CD4-positive, alpha-beta T cell treated with Interleukin-1 beta for 1 hour (primary cell): ENCODE measurements around the gene CCDC142.

ENCODE experiments used
- DNase-seq, 2 donors: peaks; one replicate each; pipeline ENCODE4 v3.0.0-alpha.2; 2020 to 2022

The CCDC142 gene

DNA sequence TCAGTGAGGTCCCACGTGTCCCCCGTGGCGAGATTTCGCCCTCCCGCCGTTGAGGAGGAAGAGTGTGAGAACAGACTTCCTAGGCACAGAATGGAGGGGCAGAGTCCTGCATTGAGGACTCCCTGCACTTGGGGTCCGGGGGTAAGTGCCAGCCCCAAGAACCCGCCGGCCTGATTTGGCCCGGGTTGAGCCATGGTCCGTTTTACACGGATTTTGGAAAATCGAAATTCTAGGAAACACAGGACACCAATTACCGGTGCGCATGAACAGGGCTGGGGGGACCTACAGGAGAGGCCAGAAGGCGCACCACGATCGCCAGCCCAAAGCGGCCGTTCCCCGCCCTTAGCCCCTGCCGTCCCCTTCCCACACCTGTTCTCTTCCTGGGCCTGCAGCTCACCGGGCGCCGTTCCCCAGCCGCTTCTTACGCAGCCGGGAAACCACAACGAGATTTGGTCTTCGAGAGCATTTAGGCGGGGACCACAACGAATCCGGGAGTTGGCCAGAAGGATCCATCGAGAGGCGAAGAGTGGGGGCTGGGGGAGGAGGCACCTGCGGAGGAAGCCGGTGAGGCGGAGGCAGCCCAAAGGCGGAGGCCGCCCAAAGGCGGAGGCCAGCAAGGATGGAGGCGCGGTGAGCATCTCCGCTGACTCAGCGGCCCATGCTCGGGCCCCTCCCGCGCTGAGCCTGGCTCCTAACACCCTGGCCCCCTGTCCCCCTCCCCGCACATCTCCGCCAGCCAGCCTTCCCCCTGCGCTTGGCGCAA is 31.0 kb upstream of the CCDC142 start:
- no peak for DNase-seq

DNA sequence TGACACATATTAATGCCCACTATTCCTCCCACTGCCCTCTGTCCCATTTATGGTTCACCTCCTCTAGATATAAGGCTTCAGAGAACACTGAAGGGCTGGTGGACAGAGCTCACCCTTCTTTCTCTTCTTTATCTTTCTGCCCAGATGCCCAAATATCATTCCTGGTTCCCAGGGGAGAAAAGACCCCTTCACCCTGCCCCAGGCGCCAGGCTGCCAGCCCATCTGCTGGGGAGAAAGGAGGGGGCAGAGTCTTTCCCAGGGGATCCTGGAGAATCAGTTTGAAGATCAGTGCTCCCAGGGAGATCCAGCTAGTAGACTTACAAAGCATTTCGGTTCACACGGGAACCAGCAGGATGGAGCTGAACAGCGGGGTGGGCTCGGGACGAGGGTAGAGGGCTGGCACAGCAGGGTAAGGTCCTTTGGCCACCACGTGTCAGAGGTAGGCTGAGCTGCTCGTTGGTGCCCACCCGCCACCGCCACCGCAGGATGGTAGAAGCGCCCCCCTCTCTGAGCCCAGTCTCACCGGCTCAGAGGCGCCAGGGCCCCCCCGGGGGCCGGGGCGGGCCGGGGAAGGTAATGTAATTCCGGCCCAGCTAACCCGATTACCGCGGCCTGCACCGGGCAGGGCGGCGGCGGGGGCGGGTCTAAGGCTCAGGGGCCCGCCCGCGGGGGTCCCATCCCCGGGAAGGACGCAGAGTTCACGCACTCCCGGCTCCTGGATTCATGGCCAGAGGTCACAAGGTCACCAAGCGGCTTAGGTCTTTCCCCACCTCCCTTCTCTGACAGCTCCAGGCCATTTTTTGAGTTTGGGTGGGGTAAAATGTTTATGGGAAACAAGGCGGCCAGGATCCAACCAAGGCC is 30.2 kb upstream of the CCDC142 start:
- no peak for DNase-seq

DNA sequence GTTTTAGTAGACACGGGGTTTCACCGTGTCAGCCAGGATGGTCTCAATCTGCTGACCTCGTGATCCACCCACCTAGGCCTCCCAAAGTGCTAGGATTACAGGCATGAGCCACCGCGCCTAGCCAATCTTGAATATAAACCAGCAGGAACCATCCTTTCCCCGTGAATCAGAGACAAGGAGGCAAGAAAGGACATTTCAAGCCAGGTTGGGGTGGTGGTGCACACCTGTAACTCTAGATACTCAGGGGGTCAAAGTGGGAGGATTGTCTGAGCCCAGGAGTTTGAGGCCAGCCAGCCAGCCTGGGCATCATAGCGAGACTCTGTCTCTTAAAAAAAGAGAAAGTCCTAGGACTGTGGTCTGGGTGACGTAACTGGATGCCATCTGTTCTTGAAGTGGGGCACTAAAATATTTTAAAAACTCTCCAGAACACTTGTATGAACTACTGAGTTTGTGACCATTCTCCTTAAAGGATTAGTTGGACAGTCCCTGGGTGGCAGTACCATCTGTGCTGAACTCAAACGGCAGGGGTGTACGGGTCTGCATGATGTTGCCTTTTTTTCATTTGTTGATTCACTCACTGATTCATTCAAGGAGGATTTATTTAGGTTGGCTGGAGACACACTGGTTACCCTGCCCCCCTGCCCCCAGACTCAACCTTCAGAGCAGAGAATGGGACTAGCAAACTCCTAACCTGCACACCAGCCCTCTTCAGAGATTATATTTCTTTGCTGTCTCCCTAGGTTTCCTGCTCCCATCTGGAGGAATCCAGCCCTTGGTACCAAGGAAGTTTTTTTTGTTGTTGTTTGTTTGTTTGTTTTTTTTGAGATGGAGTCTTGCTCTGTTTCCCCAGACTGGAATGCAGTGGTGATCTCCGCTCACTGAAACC is 28.5 kb upstream of the CCDC142 start:
- no peak for DNase-seq

DNA sequence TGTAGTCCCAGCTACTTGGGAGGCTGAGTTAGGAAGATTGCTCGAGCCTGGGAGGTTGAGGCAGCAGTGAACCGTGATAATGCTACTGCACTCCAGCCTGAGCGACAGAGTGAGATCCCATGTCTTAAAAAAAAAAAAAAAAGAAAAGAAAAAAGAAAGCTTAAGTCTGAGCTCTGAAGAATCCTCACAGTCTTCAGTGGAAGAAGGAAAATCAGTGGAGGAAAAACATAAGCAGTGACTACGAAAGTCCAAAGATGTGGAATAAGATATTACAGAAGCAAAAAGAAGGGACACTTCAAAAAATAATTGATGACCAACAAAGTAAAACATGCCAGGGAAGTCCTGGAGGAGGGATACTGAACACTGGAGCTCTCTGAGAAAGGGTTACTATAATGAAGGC is 27.5 kb upstream of the CCDC142 start:
- no peak for DNase-seq

DNA sequence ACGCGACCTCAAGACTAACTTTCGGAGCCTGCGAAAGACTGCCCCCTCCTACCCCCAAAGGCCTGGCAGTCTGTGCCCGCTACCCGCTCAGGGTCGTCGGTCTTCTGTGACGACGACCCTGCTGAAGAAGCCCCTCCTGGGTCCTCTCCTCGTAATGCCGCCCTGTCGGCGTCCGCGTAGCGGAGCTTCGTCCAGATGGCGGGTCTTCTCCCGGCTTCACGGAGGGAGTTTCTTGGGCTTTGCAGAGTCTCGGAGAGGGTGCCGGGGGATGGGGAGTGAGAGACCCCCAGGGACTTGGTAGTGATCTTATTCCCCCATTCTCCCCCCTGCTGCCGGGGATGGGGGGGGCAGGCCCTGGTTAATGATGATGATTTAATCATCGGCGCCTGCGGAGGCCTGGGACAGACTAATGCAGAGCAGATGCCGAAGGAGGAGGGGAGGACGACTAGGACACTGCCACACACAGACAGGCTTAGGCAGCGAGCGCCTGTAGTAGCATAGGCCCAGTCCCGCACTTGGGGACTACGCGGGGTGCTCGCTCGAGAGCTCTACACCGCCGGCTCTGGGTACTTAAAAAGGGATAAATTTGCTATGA is 25.2 kb upstream of the CCDC142 start:
- DNase-seq: no peak

DNA sequence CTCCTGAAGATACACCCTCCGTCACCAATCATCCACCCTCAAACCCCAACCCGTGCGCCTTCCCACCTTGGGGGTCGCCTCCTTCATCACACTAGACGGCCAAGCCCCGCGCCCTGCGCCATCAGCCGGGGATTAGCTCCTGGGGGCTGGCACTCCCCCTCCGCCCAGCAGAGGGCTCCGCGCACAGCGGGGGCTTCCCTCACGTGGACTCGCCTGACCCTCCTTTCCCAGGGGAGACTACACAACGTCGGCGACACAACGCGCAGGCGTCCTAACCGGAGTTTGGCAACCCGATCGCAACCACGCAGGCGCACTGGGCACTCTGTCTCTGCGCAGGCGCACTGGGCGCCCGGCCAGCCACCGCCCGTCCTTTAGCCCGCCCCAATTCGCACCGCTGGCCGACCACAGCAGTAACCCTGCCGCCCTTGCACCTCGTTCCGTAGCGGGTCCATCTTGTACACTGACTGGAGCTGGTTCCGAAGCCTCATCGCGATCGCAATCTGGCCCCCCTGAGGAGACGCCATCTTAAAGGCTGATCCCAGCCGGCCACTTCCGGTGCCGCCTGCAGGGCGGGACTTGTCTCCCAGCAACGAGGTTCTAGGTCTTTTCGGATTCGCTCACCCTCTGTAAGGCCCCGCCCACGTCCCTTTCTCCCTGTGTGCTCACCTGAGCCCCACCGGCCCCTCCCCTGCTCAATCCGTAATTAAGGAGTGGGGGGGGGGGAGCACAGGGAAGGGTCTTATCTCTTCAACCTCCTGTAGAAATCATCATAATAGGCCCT is 24.5 kb upstream of the CCDC142 start, which contains the start of gene PCGF1:
TSS of gene PCGF1 (minus strand) at position 551 of the 781 bp plus-strand sequence. CDS start at position 524, 27 bp downstream.
- peak; percentile 98 for DNase-seq

DNA sequence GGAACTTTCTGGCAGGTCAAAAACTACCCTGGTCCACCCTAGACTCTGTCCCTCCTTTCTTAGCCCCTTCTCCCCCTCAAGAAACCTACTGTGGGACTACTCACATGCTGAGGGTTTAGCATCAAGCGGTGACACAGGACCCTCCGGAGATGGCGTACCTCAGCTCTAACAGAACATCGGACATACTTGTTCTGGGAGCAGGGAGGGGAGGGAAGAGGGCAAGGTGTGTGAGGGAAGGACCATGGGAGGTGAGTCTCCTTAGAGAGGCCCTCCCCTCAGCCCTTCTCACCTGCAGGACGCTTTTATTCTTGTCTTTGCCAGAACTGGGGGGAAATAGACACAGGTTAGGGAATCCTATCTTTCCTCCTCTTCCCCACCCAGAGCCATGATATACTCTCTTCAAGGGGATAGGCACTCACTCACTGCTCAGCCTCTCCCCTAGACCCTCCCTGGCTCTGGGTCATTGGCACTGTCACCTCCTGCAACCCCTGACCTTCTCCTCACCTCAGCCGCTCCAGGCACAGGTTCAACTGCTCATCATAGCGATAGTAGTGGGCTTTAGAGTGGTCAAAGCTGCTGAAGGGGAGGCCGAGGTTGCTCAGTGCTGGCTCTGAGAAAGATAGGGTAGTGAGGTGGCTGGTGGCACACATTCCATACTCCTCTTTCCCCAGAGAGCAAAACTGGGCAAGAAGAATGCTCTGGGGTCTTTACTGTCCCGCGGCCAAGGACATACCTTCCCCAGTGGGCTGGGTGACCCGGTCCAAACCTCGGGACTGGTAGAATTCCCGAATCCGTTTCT is 22.8 kb upstream of the CCDC142 start:
- DNase-seq: no peak

DNA sequence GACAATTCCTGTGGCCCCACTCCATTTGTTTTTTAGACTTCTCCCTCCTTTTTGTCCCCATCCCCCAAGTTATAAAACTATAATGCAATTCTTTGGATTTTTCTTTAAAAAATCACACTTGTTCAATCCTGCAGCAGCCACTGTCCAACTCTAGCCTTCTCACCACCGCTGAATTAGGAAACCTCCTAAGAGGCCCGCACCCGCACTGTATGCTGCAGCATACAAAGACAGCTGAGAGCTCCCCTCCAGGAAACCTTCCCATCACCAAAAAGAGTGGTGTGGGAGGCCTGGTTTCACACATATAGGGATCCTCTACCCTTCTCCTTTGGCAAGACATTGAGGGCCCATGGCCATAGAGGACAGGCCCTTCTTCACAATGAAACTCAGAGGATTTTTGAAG is 21.8 kb upstream of the CCDC142 start:
- no peak for DNase-seq

DNA sequence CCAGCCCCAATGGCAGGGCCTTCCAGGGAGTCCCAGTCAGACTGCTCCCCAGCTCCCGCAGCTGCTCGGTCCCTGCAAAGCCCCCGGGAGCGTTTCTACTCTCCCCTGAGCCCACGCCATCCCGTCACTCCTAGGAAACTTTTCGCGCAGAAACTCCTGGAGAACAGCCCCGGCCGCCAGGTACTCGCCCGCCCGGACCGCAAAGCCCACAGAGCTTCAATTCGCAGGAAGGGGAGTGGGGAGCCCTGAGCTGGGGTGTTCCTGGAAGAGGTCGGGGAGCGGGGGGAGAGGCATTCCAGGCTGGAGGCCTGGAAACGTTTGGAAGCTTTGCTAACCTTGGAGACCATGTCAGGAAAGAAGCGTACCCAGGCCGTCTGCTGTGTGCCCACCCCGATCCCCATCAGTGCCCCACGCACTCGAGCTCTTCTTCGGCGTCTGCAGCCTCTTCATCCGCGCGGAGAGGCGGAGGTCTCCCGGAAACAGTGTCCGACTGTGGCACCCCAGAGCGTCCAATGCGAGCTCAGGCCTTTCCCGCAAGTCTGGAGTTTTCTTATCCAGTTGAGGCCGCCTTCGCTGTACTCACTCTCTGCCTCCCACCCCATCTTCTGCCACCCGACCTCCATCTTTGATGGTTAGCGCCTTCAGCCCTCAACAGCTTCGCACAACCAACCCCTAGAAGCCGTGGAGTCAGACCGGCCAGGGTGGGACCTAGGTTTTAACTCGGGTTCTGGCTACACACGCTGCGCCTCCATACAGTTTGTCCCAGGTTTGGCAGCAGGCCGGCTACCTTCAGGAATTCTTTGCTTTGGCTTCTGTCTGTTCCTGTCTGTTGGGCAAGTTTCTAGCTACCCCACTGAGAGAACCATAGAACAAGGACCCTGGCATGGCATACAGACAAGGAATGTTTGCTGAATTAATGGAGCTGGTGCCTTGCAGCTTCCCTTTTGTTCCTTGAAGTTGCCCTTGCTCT is 21.0 kb upstream of the CCDC142 start:
- no peak for DNase-seq

DNA sequence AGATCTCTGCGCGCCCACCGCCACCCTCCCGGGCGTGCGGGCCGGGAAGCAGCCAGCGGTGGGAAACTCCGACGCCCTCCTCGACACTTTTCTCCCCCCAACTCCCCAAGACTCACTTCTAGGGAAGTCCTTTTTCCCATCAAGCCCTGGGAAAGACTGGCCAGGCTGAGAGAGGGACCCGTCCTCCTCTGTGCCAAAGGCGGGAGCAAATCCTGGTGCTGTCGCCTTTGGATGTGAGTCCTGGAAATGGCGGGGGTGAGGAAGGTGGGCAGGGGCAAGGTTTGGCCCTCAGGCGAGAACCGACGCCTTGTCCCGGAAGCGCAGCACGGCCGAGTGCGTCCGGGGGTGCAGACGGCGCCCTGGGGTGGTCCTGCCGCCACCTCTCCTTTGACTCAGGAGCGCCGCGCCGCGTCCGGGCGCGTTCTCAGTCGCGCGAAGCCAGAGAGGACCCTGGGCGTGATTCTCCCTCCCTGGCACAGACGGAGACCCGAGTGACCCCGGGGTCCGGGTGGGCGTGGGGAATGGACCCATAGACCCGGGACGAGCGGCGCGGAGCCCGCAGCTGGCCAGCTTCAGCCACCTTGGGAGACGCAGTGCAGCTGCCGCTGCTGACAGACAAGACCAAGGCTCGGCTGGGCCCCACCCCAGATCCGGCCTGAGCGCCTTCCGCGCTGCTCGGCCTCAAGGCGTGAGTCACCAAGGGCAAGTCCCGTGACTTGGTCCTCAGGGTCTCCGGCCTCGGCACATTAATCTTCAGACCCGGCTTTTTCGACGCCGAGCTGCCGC is 20.1 kb upstream of the CCDC142 start:
- DNase-seq: peak in 1 of 2 donors; percentile 76

DNA sequence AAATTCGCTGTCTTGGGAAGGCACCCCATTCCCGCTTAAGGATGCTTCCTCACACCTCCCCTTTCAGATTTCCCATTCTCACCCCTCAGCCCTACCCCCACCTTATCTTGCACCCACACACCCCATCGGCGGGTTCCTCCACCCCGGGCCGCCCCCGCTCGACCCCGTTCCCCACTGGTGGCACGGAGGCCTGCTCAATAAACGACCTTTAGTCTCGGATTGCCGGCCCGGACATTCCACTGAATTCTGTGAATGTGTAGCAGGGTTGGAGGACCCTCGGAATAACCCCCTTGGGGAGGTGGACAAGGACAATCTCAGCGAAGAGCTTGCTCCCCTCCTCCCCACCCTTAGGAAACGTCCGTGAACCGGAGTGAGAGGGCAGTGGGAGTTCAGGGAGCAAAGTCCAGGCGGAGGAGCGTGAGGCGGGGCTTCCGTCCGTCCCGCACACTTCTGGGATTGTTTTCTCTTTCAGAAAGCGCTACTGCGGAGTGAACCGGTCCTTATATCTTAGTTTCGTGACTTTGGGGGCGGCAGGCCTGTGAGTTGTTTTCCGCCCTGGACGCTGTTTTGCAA is 19.4 kb upstream of the CCDC142 start:
- no peak for DNase-seq

DNA sequence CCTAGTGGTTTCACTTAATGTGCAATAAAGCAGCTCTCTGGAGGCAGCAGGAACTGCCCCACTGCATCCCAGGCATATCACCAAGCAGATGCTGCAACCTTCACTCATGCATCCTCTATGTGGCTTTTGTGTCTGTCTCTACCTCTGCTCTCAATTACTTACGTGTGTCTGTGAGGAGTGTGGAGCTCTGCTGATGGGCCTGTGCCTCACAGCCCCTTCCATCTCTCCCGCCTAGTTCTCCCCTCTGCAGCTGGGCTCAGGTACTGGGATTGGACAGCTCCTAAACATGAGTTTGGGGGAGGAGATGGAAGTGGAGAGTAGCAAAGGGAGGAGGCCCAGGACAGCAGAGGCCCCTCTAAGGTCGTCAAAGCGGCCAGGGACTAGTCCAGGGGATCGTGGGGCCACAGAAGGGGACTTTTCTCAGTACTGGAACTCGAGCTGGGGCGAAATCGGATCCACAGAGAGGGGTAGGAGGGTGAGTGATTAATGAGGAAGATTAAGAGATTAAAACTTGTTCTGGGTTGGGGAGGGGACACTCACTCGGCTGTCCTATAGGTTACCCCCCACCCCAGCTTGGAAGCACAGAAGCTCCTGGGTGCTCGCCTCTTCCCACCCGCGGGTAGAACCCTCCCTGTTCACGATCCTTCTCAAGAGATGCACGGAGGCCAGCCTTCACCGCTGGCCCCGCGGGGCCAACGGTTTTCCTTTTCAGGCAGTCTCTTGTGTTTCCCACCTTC is 18.7 kb upstream of the CCDC142 start:
- DNase-seq: no peak

DNA sequence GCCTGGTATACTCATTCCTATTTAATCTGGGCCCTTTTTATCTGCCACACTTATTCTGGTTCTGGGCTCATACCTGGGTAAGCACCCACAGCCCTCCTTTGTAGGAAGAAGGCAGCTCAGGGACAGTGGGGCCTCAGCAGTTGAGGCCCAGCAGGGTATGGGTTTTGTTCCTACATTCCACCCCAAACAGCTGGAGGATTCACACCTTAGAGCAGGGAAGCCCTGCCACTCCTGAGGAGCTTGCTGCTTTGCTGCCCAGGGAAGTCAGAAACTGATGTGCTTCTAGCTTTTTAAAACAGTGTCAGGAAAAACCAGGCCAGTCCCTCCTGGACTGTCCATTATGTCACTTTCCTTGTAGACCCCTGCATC is 17.8 kb upstream of the CCDC142 start:
- DNase-seq: no peak

DNA sequence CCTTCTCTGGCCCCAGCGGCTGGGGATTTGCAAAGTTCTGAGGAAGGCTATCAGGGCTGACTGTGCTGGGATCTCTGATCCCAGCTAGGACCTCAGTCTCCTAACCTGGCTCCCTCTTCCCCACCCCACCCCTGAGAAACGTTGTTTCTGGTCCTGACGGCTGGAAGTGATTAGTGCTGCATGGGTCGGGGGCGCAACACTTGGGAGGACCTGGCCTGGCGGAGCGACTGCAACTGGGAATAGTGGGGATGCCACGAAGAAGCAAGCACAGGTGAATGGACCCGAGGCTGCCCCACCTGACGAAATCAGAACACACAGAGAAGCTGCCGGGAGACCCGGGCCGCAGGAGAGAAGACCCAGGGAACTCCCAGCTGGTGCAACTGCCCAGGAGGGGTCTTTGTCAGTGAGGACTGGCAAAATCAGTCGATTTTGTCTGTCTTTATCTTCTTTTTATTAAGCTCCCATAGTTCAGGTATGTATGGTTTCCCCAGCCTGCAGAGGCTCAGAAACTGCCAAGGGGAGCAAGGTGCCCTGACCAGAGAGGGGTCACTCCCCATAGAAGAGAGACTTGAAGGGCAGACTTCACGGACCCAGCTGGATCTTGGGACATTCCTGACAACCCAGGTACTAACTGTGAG is 17.3 kb upstream of the CCDC142 start:
- no peak for DNase-seq

DNA sequence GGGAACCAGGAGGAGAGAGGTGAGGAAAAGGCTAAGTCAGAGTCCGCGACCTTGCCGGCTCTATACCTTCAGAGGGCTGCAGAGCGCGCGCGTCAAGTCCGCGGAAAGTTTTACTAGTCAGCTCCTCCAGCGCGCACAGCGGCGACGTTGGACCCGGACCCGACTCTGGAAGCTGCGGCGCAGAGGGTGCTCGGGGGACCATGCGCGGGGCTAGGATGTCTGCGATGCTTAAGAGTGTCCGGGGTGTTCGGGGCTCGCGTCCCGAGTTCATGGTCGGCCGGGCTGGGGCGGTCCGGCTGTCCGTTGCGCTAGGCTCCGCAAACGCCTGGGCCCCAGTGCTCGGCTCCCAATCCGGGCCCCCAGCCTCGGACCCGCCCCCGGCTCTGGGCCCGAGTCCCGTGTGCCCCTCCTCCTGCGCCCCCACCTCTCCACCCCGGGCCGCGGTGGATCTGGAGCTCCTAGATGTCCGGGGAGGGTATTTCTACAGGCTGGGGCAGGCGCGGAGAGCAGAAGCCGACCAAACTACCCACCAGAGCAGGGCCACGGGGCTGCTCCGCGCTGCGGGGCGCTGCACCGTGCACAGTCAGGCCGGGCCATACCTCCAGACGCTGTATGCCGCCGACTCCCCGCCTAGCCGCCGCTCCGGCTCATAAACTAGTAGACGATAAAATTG is 16.6 kb upstream of the CCDC142 start, which contains the start of gene LBX2:
TSS of gene LBX2 (minus strand) at position 337 of the 673 bp plus-strand sequence. CDS start at position 271, 66 bp downstream.
- DNase-seq: no peak

DNA sequence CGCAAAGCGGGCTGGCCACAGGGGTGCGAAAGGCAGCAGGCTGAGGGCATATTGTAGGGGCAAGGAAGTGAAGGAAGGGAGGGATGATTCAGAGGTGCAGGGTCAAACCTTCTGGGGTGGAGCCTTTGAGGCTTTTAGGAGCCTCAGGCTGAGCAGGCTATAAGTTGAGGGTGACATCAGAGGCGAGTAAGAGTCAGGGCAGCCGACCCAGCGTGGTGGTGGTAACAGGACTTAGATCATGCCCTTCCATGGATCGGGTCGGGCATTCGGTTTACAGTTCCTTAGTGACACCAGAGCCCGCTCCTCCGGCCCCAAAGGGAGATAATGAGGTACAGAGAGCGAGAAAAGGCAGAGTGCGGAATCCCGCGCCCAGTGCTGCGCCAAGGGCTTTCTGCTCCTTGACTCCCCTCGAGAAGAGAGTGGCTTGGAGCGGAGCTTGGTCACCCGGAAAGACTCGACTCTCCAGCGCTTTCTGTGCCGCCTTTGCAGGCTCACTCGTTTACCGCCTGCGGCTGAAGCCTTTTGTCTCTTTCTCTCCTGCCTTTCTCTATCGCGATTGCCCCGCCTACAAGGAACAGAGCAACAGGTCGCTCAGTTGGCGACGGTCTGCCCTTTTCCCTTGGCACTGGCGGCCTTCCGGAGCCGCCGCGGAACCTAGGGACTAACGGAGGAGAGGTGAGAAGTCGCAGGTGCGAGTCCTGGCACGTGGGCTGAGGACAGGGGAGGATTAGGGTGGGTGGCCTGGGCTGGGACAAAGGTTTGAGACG is 15.9 kb upstream of the CCDC142 start:
- no peak for DNase-seq
